Measurements from ENCODE around the gene AGAP1. TPM values are rescaled to one million over a fixed set of nuclear protein-coding genes. Genes with fewer than 3 reads are reported as not detected.

The AGAP1 gene
- total RNA-seq, 1 donor = 18.5 TPM

- no peak for TF ChIP-seq CTCF (IDR thresholded peaks at IDR 0.05; ENCODE audit: extremely low read depth, low read depth, low read length)
- Histone ChIP-seq H3K27ac (ENCODE audit: low read depth, low read length) (no peak overlapping the region), H4K20me1 (ENCODE audit: insufficient read depth, low read length) (peaks cover 4% of the 10 kb centered on the region), H3K4me3 (ENCODE audit: insufficient read depth, low read length) (no peak overlapping the region), H3K9me3 (ENCODE audit: low read depth, low read length) (no peaks in the 10 kb centered on the region), H3K36me3 (ENCODE audit: insufficient read depth, low read length) (no peaks in the 10 kb centered on the region), H2AFZ (ENCODE audit: low read length) (no peak overlapping the region), H3K27me3 (ENCODE audit: insufficient read depth, low read length) (no peaks in the 10 kb centered on the region), H3K4me2 (ENCODE audit: insufficient read depth, low read length) (no peak overlapping the region), H3K4me1 (ENCODE audit: insufficient read depth, low read length) (no peaks in the 10 kb centered on the region), H3K79me2 (ENCODE audit: insufficient read depth, low read length) (peaks cover 2% of the 10 kb centered on the region)
- no peak for DNase-seq (ENCODE audit: insufficient read length, low spot score, missing footprints)
Observed at GRCh38 chr2:236001854-236002253, 508.0 kb downstream of the AGAP1 start.

DNA sequence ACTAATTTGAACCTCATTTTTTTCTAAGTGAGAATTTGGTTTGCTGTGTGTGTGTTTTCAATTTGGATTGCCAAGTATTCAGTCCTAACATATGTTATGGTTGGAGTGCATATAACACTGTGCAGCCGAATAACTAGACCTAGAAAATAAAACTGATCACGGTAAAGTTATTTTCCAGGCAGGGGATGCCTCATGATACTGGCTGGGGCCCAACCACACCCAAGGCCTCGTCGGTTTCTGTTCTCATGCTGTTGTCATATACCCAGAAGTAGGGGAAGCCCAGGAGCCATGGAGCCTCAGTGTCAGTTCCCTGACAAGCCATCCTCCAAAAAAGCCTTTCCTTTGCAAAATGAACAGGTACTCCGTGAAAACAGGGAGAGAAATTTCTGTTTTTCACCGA lies 514.2 kb downstream of the AGAP1 start:
- TF ChIP-seq CTCF (IDR thresholded peaks at IDR 0.05; ENCODE audit: extremely low read depth, low read depth, low read length) = no peak
- Histone ChIP-seq H3K4me2 (ENCODE audit: insufficient read depth, low read length) (no peak overlapping the region), H2AFZ (ENCODE audit: low read length) (no peak overlapping the region), H3K9me3 (ENCODE audit: low read depth, low read length) (no peaks in the 10 kb centered on the region), H3K4me3 (ENCODE audit: insufficient read depth, low read length) (no peak overlapping the region), H3K27ac (ENCODE audit: low read depth, low read length) (no peak overlapping the region), H3K36me3 (ENCODE audit: insufficient read depth, low read length) (no peaks in the 10 kb centered on the region), H3K4me1 (ENCODE audit: insufficient read depth, low read length) (no peaks in the 10 kb centered on the region), H3K79me2 (ENCODE audit: insufficient read depth, low read length) (no peaks in the 10 kb centered on the region), H3K27me3 (ENCODE audit: insufficient read depth, low read length) (no peaks in the 10 kb centered on the region), H4K20me1 (ENCODE audit: insufficient read depth, low read length) (peaks cover 4% of the 10 kb centered on the region)
- DNase-seq (ENCODE audit: insufficient read length, low spot score, missing footprints) = no peak

DNA sequence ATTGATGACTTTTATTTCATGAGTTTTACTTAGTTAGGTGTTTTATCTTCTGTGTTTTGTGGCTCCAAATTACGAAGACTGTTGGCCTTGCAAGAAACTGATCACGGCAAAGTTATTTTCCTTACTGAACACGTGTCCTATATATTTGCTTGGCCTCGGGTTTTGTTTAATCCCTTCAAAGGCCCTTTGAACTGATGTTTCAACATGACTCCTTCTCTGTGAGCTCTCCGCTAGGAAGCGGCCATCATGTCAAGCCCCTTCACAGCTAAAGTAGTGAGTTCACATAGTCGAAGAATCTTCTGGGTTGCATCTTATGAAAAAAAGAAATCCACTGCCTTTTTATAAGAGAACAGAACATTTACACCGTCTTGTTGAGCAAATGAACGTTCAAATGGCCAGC lies 515.0 kb downstream of the AGAP1 start:
- Histone ChIP-seq H3K4me1 (ENCODE audit: insufficient read depth, low read length) (no peaks in the 10 kb centered on the region), H3K4me3 (ENCODE audit: insufficient read depth, low read length) (no peak overlapping the region), H3K79me2 (ENCODE audit: insufficient read depth, low read length) (no peaks in the 10 kb centered on the region), H3K36me3 (ENCODE audit: insufficient read depth, low read length) (no peaks in the 10 kb centered on the region), H3K4me2 (ENCODE audit: insufficient read depth, low read length) (no peak overlapping the region), H2AFZ (ENCODE audit: low read length) (no peak overlapping the region), H3K9me3 (ENCODE audit: low read depth, low read length) (no peaks in the 10 kb centered on the region), H3K27ac (ENCODE audit: low read depth, low read length) (no peak overlapping the region), H3K27me3 (ENCODE audit: insufficient read depth, low read length) (no peaks in the 10 kb centered on the region), H4K20me1 (ENCODE audit: insufficient read depth, low read length) (peaks cover 4% of the 10 kb centered on the region)
- no peak for TF ChIP-seq CTCF (IDR thresholded peaks at IDR 0.05; ENCODE audit: extremely low read depth, low read depth, low read length)
- no peak for DNase-seq (ENCODE audit: insufficient read length, low spot score, missing footprints)

- Histone ChIP-seq H3K4me3 (ENCODE audit: insufficient read depth, low read length) (no peak overlapping the region), H2AFZ (ENCODE audit: low read length) (no peak overlapping the region), H4K20me1 (ENCODE audit: insufficient read depth, low read length) (peaks cover under 1% of the 10 kb centered on the region), H3K4me1 (ENCODE audit: insufficient read depth, low read length) (no peaks in the 10 kb centered on the region), H3K79me2 (ENCODE audit: insufficient read depth, low read length) (no peaks in the 10 kb centered on the region), H3K27me3 (ENCODE audit: insufficient read depth, low read length) (no peaks in the 10 kb centered on the region), H3K36me3 (ENCODE audit: insufficient read depth, low read length) (no peaks in the 10 kb centered on the region), H3K9me3 (ENCODE audit: low read depth, low read length) (no peaks in the 10 kb centered on the region), H3K27ac (ENCODE audit: low read depth, low read length) (no peak overlapping the region), H3K4me2 (ENCODE audit: insufficient read depth, low read length) (no peak overlapping the region)
- peak; percentile 48 for DNase-seq (ENCODE audit: insufficient read length, low spot score, missing footprints)
- no peak for TF ChIP-seq CTCF (IDR thresholded peaks at IDR 0.05; ENCODE audit: extremely low read depth, low read depth, low read length)
Observed at GRCh38 chr2:236010920-236011685, 517.3 kb downstream of the AGAP1 start.
